ENCODE measurements around the gene TTC9C. TPM values are rescaled to one million over a fixed set of nuclear protein-coding genes. Genes with fewer than 3 reads are reported as not detected.

TTC9C gene
- total and polyA plus RNA-seq, 2 of the 8 experiments (the other 6 are each of a cell fraction or from before 2014, with no cell fraction given), result 25.4 to 34.1 TPM

- TF ChIP-seq SAP30 (IDR thresholded peaks at IDR 0.05; ENCODE audit: insufficient read depth, insufficient replicate concordance, low read length) (no peak), EGR1 (IDR thresholded peaks at IDR 0.05; ENCODE audit: borderline replicate concordance, low read depth, low read length) (no peak), RFX5 (IDR thresholded peaks at IDR 0.05; ENCODE audit: borderline replicate concordance, low read depth, low read length) (no peak), YY1 (IDR thresholded peaks at IDR 0.05; ENCODE audit: low read depth, low read length) (peak; percentile 93), NANOG (IDR thresholded peaks at IDR 0.05; ENCODE audit: insufficient read depth, low read depth, low read length, poor library complexity, severe bottlenecking) (no peak), POLR2AphosphoS5 (IDR thresholded peaks at IDR 0.05; ENCODE audit: low read depth, low read length) (peak; percentile 98), SUZ12 (IDR thresholded peaks at IDR 0.05; ENCODE audit: low read length) (no peak), POLR2A (IDR thresholded peaks at IDR 0.05; ENCODE audit: control extremely low read depth in 1 of 2, low read depth in 2 of 2, low read length in 2 of 2) (peak; percentile 92 to 94), CTCF (IDR thresholded peaks at IDR 0.05; ENCODE audit: control extremely low read depth in 1 of 3, insufficient read depth in 1 of 3, low read depth in 1 of 3, low read length in 3 of 3) (peak; percentile 49 to 67 (median 64)), GABPA (IDR thresholded peaks at IDR 0.05; ENCODE audit: borderline replicate concordance, insufficient read depth, low read length) (peak; percentile 90; the same call in 1 of the 2 replicates), CBX8 (IDR thresholded peaks at IDR 0.05; ENCODE audit: borderline replicate concordance, low read depth, low read length) (no peak), RBBP5 (IDR thresholded peaks at IDR 0.05; ENCODE audit: borderline replicate concordance, low read depth, low read length) (peak; percentile 79; the same call in 1 of the 2 replicates), SP1 (IDR thresholded peaks at IDR 0.05; ENCODE audit: low read depth, low read length) (peak; percentile 51; the same call in 1 of the 2 replicates), TAF7 (optimal IDR thresholded peaks at IDR 0.05; ENCODE audit: borderline replicate concordance, low read depth, low read length) (peak; percentile 91), HDAC2 (IDR thresholded peaks at IDR 0.05; ENCODE audit: borderline replicate concordance in 1 of 2, low read depth in 2 of 2, low read length in 2 of 2) (peak in 1 of 2 experiments; percentile 86; a peak in 2 of 4 replicates), FOSL1 (IDR thresholded peaks at IDR 0.05; ENCODE audit: insufficient read depth, low read depth, low read length) (peak; percentile 74; the same call in 1 of the 2 replicates), RNF2 (IDR thresholded peaks at IDR 0.05; ENCODE audit: borderline replicate concordance, low read depth, low read length, missing control alignments, poor library complexity, severe bottlenecking) (no peak)
Observed at GRCh38 chr11:62787005-62787759, 58.9 kb downstream of the TTC9C start, which contains the start of gene TMEM179B (continued).

All from H1 (cell line).